ENCODE data around the gene RUNX1.
"Not testable (repeated sequence)": the region's sequence is repeated elsewhere in the genome, so short reads cannot be mapped to it uniquely, and the experiment has no call there.

Gene RUNX1

DNA sequence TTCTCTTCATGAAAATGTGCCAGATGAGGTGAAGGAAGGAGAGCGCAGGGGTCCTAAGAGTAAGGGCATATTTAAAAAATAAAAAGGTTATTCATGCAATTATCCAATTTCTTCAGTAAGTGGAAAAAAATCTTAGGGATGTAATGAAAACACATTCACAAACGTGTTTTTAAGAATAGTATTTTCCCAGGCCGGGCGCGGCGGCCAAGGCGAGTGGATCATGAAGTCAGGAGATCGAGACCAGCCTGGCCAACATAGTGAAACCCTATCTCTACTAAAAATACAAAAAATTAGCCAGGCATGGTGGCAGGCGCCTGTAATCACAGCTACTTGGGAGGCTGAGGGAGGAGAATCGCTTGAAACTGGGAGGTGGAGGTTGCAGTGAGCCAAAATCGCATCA, 82.2 kb downstream of the RUNX1 start:
- H3K36me3 ChIP-seq (ENCODE audit: control insufficient read depth, insufficient read depth, low read length); H3K27ac ChIP-seq (ENCODE audit: insufficient read depth, low read length, poor library complexity, severe bottlenecking); H3K27me3 ChIP-seq (replicated peaks; ENCODE audit: control insufficient read depth, insufficient read depth, low read length, poor library complexity, severe bottlenecking); DNase-seq; H3K4me3 ChIP-seq (ENCODE audit: insufficient read depth, low read depth, low read length, poor library complexity, severe bottlenecking); H3K9me3 ChIP-seq (ENCODE audit: control insufficient read depth, low read length): not testable (repeated sequence)
- peaks cover 48% of the 10 kb centered on the region for H3K4me1 ChIP-seq (ENCODE audit: control insufficient read depth, insufficient read depth, low read length, poor library complexity, severe bottlenecking)

DNA sequence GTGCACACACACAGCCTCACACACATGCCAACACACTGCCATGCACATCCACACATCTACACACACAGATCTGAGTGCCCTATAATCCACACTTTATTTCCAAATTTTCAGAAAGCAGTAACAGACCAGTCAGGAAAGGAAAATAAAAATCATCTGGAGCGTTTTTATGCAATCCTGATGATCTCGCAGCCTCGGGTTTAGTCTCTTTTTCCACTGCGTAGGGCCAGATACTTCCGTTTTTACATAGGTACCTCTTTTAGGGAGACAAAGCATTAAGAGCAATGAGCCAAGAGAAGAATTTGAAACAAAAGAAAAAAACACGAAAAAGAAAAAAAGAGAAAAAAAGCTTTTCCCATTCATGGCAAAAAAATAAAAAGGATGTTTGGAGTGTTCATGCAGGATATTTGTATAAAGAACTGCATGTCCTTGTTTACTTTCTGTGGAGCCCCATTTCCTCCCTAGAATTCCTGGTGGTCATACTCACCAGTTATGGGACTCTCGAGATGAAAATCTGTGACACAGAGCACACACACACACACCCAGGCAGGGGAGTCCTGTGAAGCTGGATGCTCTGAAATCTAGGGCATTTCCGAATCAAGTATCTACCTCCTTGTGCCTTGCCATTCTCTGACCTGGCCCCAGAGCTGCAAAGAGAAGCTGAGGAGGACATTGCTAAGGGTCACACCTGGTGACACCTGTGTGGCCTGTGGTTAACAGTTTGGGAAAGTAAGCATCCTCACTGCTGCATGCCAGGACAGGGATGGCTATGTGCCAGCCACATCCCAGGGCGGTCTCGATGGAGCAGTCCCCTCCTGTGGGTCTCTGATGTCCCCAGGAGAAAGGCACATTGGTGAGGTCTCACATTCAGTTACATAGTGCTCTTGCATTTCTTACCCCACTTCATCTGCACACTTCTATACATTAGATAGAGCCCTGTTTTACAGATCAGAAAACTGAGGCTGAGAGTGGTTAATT, 83.6 kb downstream of the RUNX1 start:
- Histone ChIP-seq H3K4me3 (ENCODE audit: insufficient read depth, low read depth, low read length, poor library complexity, severe bottlenecking) (no peak overlapping the region), H3K27me3 (replicated peaks; ENCODE audit: control insufficient read depth, insufficient read depth, low read length, poor library complexity, severe bottlenecking) (no peaks in the 10 kb centered on the region), H3K36me3 (ENCODE audit: control insufficient read depth, insufficient read depth, low read length) (peaks cover 5% of the 10 kb centered on the region), H3K27ac (ENCODE audit: insufficient read depth, low read length, poor library complexity, severe bottlenecking) (no peak overlapping the region), H3K4me1 (ENCODE audit: control insufficient read depth, insufficient read depth, low read length, poor library complexity, severe bottlenecking) (peaks cover 43% of the 10 kb centered on the region), H3K9me3 (ENCODE audit: control insufficient read depth, low read length) (no peaks in the 10 kb centered on the region)
- DNase-seq, result no peak

DNA sequence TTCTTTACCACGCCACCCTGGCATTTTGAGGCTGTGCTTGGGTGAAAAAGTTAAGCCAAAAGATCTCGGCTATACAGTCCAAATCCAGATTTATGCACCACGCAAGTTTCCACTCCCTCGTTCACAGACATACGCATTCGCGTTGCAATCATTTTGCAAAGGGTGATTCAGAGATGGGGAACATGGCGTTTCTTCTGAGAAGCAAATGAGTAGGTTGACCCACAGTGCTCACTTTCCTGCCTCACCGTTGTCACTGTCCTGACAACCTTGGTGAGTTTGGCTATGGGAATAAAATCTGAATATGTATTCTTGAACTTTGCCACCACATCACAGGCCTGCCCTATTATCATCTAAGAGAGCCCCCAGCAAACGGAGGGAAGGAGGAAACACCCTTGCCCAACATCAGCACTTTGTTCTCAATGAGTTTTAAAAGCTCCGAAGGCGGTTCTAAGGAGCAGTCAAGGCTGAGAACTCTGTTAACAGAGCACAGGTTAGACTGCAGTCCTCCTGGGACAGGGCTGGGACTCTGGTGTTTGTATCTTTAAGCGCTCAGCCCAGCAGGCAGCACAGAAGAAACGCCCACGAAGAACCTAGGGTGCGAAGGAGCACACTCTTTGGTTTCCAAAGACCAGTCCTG, 86.4 kb downstream of the RUNX1 start:
- DNase-seq, result no peak
- Histone ChIP-seq H3K36me3 (ENCODE audit: control insufficient read depth, insufficient read depth, low read length) (peaks cover 5% of the 10 kb centered on the region), H3K4me3 (ENCODE audit: insufficient read depth, low read depth, low read length, poor library complexity, severe bottlenecking) (peak overlapping the region; percentile 4), H3K9me3 (ENCODE audit: control insufficient read depth, low read length) (no peaks in the 10 kb centered on the region), H3K27me3 (replicated peaks; ENCODE audit: control insufficient read depth, insufficient read depth, low read length, poor library complexity, severe bottlenecking) (no peaks in the 10 kb centered on the region), H3K4me1 (ENCODE audit: control insufficient read depth, insufficient read depth, low read length, poor library complexity, severe bottlenecking) (peaks cover 17% of the 10 kb centered on the region), H3K27ac (ENCODE audit: insufficient read depth, low read length, poor library complexity, severe bottlenecking) (no peak overlapping the region)

DNA sequence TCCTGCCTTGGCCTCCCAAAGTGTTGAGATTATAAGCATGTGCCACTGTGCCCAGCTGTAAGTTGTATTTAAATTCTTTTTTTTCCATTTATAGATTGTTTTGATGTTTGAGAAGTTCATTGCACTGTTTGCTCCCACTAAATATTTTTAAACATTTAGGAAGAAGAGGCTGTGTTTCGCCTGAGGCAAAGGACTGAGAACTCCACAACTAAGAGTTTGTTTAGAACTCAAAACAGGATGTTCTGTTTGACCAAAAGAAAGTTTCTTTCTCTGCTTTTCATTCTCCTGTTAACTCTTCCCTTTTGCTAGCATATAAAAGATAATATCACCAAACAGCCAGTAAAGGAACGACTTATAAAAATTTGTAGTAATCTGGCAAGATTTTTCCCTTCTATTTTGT, 87.0 kb downstream of the RUNX1 start:
- no peaks in the 10 kb centered on the region for H3K9me3 ChIP-seq (ENCODE audit: control insufficient read depth, low read length)
- peak overlapping the region; percentile 4 for H3K4me3 ChIP-seq (ENCODE audit: insufficient read depth, low read depth, low read length, poor library complexity, severe bottlenecking)
- no peaks in the 10 kb centered on the region for H3K27me3 ChIP-seq (replicated peaks; ENCODE audit: control insufficient read depth, insufficient read depth, low read length, poor library complexity, severe bottlenecking)
- H3K4me1 ChIP-seq (ENCODE audit: control insufficient read depth, insufficient read depth, low read length, poor library complexity, severe bottlenecking), result peaks cover 17% of the 10 kb centered on the region
- no peaks in the 10 kb centered on the region for H3K36me3 ChIP-seq (ENCODE audit: control insufficient read depth, insufficient read depth, low read length)
- DNase-seq, result no peak
- H3K27ac ChIP-seq (ENCODE audit: insufficient read depth, low read length, poor library complexity, severe bottlenecking), result no peak overlapping the region

DNA sequence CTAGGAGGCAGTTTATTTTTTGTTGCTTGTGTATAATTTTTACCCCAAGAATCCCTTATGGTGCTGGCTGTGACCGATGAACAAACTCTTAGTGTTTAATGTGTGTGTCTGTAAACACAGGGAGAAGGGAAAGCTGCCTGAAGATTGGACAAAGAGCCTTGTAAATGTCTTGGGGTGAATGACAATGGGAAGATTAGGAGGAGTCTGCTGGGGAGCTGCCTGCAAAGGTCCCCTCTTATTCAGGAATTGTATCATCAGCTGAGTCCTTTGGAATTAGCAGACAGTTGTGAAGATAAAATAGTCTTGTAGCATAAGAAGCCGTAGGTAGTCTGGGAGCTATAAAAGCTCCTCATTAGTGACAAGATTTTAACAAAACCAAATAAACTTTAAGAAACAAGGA, 88.4 kb downstream of the RUNX1 start:
- peaks cover 18% of the 10 kb centered on the region for H3K4me1 ChIP-seq (ENCODE audit: control insufficient read depth, insufficient read depth, low read length, poor library complexity, severe bottlenecking)
- no peak for DNase-seq
- H3K9me3 ChIP-seq (ENCODE audit: control insufficient read depth, low read length), result no peaks in the 10 kb centered on the region
- no peak overlapping the region for H3K4me3 ChIP-seq (ENCODE audit: insufficient read depth, low read depth, low read length, poor library complexity, severe bottlenecking)
- H3K27ac ChIP-seq (ENCODE audit: insufficient read depth, low read length, poor library complexity, severe bottlenecking), result no peak overlapping the region
- H3K27me3 ChIP-seq (replicated peaks; ENCODE audit: control insufficient read depth, insufficient read depth, low read length, poor library complexity, severe bottlenecking), result no peaks in the 10 kb centered on the region
- no peaks in the 10 kb centered on the region for H3K36me3 ChIP-seq (ENCODE audit: control insufficient read depth, insufficient read depth, low read length)

DNA sequence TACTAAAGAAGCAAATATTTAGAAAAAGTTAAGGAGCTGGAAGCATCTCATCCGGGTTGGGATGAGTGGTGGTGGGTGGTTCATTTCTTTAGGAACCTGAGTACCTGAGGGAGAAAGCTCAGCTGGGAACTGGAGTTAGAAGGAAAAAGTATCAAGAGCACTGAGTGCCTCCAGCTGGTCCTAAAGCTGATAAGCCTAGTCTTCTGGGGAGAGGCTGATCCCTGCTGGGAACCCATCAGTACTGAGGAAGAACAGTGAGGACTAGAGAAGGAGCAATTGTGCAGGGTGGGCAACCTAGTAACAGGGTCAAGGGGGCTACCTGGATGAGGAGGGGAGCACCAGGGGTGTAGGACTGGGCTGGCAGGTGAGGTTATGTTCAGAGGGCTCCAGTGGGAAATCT, 89.5 kb downstream of the RUNX1 start:
- H3K4me1 ChIP-seq (ENCODE audit: control insufficient read depth, insufficient read depth, low read length, poor library complexity, severe bottlenecking), result peaks cover 18% of the 10 kb centered on the region

DNA sequence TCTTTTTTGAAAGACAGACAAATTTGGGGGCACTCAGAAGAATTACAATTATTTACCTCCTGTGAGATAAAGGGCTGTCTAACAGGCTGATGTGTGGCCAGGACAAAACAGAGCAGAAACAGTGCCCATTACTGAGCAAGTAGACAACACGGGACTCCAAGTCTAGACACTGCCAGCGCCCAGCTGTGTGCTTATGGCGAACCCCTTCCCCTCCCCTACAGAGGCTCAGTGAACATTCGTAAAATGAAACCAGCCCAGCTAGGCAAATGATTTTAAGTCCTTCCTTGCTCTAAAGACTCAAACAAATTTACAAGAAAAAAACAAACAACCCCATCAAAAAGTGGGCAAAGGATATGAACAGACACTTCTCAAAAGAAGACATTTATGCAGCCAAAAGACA, 91.1 kb downstream of the RUNX1 start:
- Histone ChIP-seq H3K4me3 (ENCODE audit: insufficient read depth, low read depth, low read length, poor library complexity, severe bottlenecking) (no peak overlapping the region), H3K9me3 (ENCODE audit: control insufficient read depth, low read length) (no peaks in the 10 kb centered on the region), H3K27me3 (replicated peaks; ENCODE audit: control insufficient read depth, insufficient read depth, low read length, poor library complexity, severe bottlenecking) (no peaks in the 10 kb centered on the region), H3K4me1 (ENCODE audit: control insufficient read depth, insufficient read depth, low read length, poor library complexity, severe bottlenecking) (peaks cover 16% of the 10 kb centered on the region), H3K27ac (ENCODE audit: insufficient read depth, low read length, poor library complexity, severe bottlenecking) (no peak overlapping the region), H3K36me3 (ENCODE audit: control insufficient read depth, insufficient read depth, low read length) (no peaks in the 10 kb centered on the region)
- no peak for DNase-seq

More for the DNA sequence above, 89.5 kb downstream of the RUNX1 start:
- Histone ChIP-seq H3K27me3 (replicated peaks; ENCODE audit: control insufficient read depth, insufficient read depth, low read length, poor library complexity, severe bottlenecking) (no peaks in the 10 kb centered on the region), H3K4me3 (ENCODE audit: insufficient read depth, low read depth, low read length, poor library complexity, severe bottlenecking) (no peak overlapping the region), H3K27ac (ENCODE audit: insufficient read depth, low read length, poor library complexity, severe bottlenecking) (no peak overlapping the region), H3K9me3 (ENCODE audit: control insufficient read depth, low read length) (no peaks in the 10 kb centered on the region), H3K36me3 (ENCODE audit: control insufficient read depth, insufficient read depth, low read length) (no peaks in the 10 kb centered on the region)
- DNase-seq, result no peak

DNA sequence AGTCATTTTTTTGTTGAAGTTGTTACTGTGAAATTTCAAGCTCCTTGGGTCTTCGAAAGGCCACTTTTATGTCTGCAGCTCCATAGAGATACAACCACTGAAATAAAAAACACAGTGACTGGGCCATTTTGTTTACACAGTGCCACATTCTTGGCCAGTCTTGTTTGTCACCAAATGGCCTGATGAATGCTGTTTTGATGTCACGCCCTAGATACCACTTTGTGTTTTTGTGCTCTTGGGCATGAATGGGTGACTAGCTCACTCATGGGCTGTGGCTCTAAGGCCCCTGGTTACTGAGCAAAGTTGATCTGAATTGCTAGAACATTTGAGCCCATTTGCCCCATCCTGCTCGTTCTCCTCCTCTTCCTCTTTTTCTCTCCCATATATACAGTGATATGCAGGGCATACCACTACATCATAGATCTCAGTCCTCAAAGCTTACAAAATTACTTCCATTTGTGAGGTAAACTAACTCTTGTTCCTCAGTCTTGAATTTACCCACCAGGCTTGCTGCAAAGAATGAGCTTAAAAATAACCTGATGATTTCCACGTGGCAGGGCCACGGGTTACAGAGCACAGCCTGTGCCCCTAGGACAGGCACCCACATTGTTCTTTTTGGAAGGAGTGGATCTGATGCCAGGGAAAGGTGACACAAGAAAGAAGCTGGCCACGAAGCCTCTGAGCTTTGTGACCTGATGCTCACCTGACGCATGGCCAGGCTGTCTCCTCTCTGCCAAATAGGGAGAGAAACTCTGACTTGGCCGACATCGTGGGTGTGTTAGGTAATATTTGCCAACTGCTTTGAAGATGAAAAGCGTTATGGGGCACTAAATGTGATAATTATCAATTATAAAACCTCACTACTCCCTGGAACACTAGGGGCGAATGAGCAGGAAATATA, 92.4 kb downstream of the RUNX1 start:
- H3K27ac ChIP-seq (ENCODE audit: insufficient read depth, low read length, poor library complexity, severe bottlenecking), result no peak overlapping the region
- peaks cover 8% of the 10 kb centered on the region for H3K4me1 ChIP-seq (ENCODE audit: control insufficient read depth, insufficient read depth, low read length, poor library complexity, severe bottlenecking)
- DNase-seq, result no peak

DNA sequence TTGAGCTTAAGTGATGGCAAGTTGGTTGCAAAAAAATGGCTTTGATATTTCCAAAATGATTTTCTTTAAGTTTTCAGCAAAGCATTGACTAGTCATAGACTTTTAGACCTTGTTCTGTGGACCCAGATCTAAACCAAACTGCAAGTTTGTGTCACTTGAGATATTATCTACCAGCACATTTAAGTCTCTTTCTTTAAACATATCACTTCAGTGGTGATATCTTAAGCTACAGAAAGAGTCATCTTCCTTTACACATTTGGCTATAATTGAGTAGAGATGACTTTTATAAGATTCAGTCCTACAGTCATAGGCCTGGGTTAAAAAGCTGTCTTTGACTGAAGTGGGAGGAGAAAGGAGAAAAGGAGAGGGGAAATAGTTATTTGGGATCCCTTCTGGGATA, 95.2 kb downstream of the RUNX1 start:
- no peaks in the 10 kb centered on the region for H3K9me3 ChIP-seq (ENCODE audit: control insufficient read depth, low read length)

More for the DNA sequence above, 92.4 kb downstream of the RUNX1 start:
- Histone ChIP-seq H3K27me3 (replicated peaks; ENCODE audit: control insufficient read depth, insufficient read depth, low read length, poor library complexity, severe bottlenecking) (no peaks in the 10 kb centered on the region), H3K9me3 (ENCODE audit: control insufficient read depth, low read length) (no peaks in the 10 kb centered on the region), H3K36me3 (ENCODE audit: control insufficient read depth, insufficient read depth, low read length) (no peaks in the 10 kb centered on the region), H3K4me3 (ENCODE audit: insufficient read depth, low read depth, low read length, poor library complexity, severe bottlenecking) (no peak overlapping the region)

More for the DNA sequence above, 95.2 kb downstream of the RUNX1 start:
- no peaks in the 10 kb centered on the region for H3K36me3 ChIP-seq (ENCODE audit: control insufficient read depth, insufficient read depth, low read length)
- DNase-seq, result no peak
- no peak overlapping the region for H3K4me3 ChIP-seq (ENCODE audit: insufficient read depth, low read depth, low read length, poor library complexity, severe bottlenecking)
- no peak overlapping the region for H3K27ac ChIP-seq (ENCODE audit: insufficient read depth, low read length, poor library complexity, severe bottlenecking)
- peaks cover 12% of the 10 kb centered on the region for H3K4me1 ChIP-seq (ENCODE audit: control insufficient read depth, insufficient read depth, low read length, poor library complexity, severe bottlenecking)
- no peaks in the 10 kb centered on the region for H3K27me3 ChIP-seq (replicated peaks; ENCODE audit: control insufficient read depth, insufficient read depth, low read length, poor library complexity, severe bottlenecking)
